Endometrial microvascular endothelial cells (primary cell): ENCODE measurements around the gene RPEL1. TPM values are rescaled to one million over a fixed set of nuclear protein-coding genes. Genes with fewer than 3 reads are reported as not detected.
"Not testable (repeated sequence)": the region's sequence is repeated elsewhere in the genome, so short reads cannot be mapped to it uniquely, and the experiment has no call there.

Experiments used
- in situ Hi-C: cut with HindIII; loops from 2 replicates; pipeline ENCODE4 v1.10.0; 2017; ENCODE audit warnings: low sequenced_read_pairs, low pct_unique_long_range_greater_than_20kb; ENCODE audit errors: inconsistent ontology term
- total RNA-seq: library from RNA; depleted of rRNA; stranded (reverse); fragments of >200 nt; gene quantifications from one replicate; pipeline ENCODE4 v1.2.3, GENCODE V29; 2015; ENCODE audit errors: inconsistent ontology term

Gene RPEL1
- total RNA-seq, 1 donor from 2014 or later = 0.09 TPM

DNA sequence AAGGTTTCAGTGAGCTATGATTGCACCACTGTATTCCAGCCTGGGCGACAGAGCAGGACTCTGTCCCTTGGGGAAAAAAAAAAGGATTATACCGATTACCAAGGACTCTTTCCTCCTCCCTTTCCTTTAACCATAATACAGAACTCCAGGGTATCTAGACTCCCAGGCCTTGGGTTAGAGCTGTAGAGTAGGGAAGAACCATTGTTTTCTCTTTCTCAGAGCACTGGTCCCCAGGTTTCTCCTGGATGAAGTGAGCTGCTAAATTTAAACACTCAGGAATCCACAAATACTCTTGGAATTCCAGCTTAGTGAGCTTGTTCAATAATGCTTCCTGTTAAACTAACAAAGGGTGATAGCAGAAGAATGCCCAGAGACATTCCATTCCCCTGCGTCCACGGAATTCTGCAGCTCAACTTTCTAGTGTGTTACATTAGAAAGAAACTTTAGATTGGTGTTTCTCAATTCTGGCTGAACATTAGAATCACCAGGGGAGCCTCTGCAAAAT is 14.6 kb upstream of the RPEL1 start:
- in situ Hi-C loops = no loop called here

DNA sequence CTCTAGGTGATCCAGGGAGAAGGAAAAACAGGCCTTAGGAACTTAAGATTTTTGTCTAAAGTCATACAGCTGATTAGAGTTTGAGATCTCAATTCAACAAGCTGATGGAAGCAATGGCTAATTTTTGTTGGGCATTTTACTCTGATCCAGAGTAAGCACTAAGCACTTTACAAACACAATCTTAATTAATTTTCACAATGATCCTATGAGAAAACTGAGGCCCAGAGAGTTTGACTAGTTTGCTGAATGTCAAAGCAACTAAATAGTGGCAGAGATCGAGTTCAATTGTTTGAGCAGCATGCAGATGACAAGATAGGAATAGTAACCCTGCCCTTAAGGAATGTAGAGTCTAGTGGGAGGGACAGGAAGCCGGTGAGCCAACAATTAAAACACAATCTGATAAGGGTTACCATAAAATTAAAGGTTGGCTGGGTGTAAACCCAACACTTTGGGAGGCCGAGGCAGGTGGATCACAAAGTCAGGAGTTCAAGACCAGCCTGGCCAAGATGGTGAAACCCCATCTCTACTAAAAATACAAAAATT is 13.5 kb upstream of the RPEL1 start:
- in situ Hi-C loops = no loop called here

DNA sequence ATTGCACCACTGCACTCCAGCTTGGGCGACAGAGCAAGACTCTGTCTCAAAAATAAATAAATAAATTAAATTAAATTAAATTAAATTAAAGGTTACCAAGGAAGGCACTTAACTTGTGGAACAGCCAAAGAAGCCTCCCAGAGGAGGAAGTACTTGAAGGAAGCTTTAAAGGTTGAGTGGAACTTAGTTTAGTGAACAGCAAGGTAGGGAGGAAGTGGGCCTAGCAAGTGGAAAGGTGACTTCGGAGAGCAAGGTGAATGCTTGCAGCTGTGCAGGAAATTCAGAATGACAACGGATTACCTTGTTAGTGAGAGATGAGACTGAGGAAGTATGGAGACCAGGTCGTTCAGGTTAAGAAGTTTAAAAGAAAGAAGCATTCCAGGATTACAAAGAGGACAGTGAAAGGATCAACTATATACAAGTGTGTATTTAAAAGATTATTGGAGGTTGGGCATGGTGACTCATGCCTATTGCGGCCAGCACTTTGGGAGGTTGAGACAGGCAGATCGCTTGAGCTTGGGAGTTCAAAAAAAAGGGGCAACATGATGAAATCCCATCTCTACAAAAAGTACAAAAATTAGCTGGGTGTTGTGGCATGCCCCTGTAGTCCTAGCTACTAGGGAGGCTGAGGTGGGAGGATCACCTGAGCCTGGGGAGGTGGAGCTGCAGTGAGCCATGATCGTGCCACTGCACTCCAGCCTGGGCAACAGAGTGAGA is 12.8 kb upstream of the RPEL1 start:
- in situ Hi-C loops = no loop called here

DNA sequence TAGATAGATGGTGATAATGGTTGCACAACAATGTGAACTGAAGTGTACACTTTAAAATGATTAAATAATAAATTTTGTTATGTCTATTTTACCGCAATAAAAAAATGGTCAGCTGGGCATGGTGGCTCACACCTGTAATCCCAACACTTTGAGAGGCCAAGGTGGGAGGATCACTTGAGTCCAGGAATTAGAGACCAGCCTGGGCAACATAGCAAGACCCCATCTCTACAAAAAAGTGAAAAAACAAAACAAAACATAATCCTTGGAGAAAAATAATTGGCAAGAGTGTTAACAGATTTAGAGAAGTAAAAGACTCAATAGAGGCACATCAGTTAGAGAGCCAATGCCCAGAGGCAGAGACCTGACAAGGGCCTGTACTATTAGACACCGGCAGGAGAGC is 9.9 kb upstream of the RPEL1 start:
- in situ Hi-C loops = no loop called here

DNA sequence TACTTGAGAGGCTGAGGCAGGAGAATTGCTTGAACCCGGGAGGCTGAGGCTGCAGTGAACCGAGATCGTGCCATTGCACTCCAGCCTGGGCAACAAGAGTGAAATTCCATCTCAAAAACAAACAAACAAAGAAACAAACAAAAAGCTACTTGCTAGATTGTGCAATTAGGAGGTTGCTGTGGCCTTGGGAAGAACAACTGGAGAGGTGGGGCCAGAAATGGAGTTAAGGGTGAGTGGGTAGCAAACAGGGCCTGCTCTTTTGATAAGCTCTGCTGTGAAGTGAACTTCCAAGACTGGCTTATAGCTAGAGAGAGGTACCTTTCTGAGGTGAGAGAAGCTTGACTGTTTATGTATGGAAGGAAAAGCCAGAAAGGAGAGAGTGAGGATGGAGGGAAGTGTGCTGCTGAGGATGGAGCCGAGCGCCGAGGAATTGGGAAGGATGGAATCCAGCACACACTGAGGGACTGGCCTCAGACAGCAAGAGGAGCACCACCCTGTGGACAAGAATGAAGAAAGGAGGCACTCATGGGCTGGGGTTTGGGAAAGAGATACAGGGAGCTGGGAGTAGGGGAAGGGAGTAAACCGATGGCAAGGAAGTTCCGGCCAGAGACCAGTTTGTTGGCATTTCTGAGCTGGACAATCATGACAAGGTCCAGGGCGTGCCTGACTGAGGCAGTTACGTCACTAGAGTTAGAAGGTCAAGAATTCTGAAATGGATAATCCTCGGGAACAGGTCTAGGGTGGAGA is 7.0 kb upstream of the RPEL1 start:
- in situ Hi-C loops = no loop called here

DNA sequence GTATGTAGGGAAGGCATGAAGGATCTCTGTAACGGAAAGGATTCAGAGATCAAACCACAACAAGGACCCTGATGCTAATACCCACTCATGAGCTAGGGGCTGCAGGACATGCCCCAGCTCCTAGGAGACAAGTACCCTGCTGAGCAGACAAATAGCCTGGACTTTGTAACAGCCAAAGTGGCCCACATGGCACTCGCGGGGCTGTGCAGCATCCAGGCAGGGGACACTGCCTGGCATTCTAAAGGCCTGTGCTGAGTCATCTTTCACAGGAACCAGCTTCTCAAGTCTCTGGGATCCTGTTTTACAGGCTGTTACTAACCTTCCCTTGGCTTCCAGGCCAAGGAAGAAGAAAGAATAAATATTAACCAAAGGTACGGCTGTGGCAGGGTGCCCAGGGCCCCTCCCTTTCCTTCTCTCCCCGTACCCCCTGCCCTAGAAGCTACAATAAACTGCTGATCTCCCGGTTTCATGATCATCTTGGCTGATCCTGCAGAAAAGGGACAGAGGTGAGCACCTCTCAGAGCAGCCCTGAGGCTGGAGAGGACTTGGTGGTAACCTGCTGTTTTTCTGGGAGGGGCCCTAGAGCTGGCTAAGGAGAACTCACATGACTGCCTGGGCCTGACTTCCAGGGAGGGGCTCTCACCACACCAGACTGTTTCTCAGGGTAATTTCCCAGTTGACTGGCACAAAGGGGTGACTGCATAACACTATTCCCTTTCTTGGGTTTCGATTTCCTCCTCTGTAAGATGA is 4.2 kb upstream of the RPEL1 start:
- in situ Hi-C loops = loop anchor here (5.0 kb wide), 1 partner anchor 49 kb away; the partner anchor contains the start of gene NT5C2

DNA sequence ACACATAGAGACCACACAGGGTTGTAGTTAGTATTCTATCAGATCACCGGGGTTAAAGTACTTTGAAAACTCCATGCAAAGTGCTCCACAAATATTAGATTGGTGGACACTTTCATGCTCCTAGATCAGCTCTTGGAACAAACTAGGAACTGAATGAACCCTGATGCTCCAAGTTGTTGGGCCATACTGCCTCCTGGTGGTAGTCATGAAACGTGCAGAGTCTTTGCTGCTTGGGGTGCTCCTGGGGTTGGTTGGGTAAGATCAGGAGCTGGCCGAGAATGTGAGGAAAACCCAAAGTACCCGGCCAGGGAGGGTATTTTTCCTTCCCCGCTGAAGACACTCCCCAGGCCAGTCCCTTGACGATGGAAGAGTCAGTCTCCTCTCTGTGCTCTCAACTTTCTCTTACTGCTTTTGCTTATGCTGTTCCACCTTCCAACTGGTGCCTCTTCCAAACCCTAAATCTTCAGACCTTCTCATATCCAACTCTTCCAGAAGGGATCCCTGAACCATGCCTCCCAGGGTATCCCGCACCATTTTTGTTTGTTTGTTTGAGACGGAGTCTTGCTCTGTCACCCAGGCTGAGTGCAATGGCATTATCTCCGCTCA is 918 bp upstream of the RPEL1 start:
- in situ Hi-C loops = loop anchor here (5.0 kb wide), 1 partner anchor 52 kb away; the partner anchor contains the start of gene NT5C2

DNA sequence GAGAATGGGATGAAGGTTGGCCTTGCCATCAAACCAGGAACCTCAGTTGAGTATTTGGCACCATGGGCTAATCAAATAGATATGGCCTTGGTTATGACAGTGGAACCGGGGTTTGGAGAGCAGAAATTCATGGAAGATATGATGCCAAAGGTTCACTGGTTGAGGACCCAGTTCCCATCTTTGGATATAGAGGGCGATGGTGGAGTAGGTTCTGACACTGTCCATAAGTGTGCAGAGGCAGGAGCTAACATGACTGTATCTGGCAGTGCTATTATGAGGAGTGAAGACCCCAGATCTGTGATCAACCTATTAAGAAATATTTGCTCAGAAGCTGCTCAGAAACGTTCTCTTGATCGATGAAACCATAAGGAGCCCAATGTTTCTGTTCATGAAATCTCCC is 637 bp downstream of the RPEL1 start:
- in situ Hi-C loops = no loop called here

DNA sequence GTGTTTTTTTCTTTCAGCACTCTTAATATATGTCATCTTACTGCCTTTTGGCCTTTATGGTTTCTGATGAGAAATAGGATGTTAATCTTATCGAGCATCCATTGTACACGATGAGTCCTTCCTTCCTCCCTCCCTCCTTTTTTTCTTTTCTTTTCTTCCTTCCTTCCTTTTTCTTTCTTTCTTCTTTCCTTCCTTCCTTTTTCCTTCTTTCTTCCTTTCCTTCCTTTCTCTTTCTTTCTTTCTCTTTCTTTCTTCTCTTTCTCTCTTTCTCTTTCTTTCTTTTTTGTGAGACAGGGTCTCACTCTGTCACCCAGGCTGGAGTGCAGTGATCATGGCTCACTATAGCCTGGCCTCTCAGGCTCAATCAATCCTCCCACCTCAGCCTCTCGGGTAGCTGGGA is 8.4 kb downstream of the RPEL1 start:
- in situ Hi-C loops = no loop called here

DNA sequence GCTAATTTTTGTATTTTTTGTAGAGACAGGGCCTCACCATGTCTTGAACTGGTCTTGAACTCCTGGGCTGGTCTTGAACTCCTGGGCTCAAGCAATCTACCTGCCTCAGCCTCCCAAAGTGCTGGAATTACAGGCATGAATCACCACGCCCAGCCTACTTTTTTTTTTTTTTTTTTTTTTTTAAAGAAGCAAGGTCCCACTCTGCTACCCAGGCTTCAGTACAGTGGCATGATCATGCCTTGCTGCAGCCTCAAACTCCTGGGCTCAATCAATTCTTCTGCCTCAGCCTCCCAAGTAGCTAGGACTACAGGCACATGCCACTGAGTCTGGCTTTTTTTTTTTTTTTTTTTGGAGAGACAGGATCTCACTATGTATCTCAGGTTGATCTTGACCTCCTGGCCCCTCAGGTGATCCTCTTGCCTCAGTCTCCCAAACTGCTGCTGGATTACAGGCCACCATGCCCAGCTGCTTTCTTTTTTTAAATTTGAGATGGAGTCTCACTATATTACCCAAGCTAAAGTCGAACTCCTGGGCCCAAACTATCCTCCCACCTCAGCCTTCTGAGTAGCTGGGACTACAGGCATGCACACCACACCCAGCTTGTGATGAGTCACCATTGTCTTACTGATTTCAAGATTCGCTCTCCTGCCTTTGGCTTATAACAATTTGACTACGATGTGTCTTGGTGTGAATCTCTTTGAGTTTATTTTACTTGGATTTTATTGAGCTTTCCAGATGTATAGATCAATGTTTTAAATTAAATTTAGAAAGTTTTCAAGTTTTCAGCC is 9.0 kb downstream of the RPEL1 start:
- in situ Hi-C loops = no loop called here

DNA sequence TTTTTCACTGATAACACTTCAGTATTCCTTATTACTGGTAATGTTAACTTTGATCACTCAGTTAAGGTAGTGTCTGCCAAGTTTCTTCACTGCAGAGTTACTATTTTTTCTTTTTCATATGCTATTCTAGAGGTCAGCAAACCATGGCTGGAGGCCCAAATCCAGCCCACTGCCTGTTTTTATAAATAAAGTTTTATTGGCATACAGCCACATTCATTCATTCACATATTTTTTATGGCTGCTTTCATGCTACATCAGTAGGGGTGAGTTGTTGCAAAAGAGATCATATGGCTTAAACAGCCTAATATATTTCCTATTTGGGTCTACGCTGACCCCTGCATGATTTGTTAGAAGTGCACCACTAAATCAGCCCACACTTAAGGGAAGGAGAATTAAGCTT is 10.9 kb downstream of the RPEL1 start:
- in situ Hi-C loops = no loop called here

DNA sequence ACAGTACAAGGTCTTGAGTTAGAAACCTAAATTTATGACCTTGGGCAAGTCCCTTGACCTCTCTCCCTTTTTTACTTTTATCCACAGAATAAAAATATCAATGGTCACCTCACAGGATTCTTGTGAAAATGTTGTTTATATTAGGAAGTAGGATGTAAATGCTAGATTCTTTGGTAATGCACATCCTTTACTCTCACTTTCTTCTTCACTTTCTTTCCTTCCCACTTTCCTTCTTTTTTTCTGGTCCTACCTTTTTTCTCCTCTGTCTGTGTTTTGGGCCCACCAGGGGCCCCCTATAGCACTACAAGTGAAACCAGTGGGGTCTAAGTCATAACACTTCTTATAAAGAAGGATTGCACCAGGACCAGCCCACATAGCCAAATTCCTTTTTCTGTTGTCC is 12.1 kb downstream of the RPEL1 start:
- in situ Hi-C loops = no loop called here

DNA sequence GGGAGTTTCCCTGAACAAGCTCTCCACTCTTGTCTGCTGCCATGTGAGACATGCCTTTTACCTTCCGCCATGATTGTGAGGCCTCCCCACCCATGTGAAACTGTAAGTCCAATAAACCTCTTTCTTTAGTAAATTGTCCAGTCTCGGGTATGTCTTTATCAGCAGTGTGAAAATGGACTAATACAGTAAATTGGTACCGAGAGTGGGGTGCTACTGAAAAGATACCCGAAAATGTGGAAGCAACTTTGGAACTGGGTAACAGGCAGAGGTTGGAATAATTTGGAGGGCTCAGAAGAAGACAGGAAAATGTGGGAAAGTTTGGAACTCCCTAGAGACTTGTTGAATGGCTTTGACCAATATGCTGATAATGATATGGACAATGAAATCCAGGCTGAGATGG is 13.2 kb downstream of the RPEL1 start:
- in situ Hi-C loops = not testable (repeated sequence)

DNA sequence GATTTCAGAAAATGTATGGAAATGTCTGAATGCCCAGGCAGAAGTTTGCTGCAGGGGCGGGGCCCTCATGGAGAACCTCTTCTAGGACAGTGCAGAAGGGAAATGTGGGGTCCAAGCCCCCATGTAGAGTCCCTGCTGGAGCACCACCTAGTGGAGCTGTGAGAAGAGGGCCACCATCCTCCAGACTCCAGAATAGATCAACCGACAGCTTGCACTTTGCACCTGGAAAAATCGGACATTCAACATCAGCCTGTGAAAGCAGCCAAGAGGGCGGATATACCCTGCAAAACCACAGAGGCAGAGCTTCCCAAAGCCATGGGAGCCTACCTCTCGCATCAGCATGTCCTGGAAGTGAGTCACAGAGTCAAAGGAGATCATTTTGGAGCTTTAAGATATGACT is 14.3 kb downstream of the RPEL1 start:
- in situ Hi-C loops = no loop called here

DNA sequence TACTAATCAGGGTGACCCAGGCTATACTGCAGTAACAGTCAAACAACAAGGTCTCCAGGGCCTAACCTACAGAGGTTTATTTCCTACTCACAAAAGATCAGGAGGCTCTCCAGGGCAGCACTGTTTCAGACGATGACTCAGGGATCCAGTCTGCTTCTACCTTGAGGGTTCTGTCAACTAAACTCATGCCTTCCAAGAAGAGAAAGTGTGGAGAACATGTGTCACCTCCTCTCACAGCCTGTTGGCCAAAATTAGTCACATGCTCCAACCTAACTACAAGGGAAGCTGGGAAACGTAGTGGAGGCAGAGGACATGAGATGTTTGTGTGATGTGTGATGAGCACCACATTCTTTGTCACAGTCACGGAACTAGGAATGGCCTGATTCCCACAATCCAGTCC is 16.5 kb downstream of the RPEL1 start:
- in situ Hi-C loops = no loop called here

DNA sequence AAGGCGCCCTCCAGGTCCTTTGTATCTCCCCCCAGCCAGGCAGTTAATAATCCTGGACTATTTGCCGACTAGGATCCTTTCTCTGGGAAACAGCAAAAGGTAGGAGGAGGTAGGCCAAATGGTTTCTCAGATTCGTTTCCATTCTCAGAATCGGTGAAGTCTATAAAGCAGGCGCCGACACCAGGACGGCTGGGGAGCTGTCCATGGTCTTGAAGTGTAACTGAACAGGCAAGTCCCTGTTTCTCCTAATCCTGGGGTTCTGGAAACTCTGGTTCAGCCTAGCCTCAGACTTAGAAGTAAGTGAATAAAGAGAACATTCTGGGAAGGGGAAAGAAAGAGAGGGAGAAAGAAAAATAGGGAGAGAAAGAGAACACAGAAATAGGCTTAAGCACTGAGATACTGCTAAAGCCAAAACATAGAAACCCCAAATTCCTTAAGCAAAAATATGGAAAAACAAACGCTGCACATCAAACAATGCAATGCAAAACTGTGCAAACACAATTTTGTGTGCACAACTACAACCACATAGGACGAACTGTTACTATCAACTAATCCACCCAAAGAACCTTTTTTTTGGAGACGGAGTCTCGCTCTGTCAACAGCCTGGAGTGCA is 20.1 kb downstream of the RPEL1 start:
- in situ Hi-C loops = no loop called here

DNA sequence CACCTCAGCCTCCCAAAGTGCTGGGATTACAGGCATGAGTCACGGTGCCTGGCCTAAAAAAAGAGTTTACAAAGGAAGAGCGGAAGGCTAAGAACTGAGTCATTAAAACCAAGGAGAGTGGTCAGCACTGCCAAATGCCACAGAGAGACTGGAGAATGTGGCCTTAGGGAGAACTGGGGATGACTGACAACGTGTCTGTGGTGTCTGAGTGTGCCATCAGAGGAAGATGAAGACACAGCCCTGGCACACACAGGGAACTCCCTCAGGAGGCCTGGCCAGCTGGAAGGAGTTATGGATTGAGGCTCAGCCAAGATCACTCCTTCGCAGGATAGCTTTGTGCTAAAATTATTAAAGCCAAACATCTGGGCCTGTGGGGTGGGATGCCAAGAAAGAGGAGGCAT is 27.4 kb downstream of the RPEL1 start:
- in situ Hi-C loops = no loop called here
